ENCODE measurements around the gene SPOP.

The SPOP gene

DNA sequence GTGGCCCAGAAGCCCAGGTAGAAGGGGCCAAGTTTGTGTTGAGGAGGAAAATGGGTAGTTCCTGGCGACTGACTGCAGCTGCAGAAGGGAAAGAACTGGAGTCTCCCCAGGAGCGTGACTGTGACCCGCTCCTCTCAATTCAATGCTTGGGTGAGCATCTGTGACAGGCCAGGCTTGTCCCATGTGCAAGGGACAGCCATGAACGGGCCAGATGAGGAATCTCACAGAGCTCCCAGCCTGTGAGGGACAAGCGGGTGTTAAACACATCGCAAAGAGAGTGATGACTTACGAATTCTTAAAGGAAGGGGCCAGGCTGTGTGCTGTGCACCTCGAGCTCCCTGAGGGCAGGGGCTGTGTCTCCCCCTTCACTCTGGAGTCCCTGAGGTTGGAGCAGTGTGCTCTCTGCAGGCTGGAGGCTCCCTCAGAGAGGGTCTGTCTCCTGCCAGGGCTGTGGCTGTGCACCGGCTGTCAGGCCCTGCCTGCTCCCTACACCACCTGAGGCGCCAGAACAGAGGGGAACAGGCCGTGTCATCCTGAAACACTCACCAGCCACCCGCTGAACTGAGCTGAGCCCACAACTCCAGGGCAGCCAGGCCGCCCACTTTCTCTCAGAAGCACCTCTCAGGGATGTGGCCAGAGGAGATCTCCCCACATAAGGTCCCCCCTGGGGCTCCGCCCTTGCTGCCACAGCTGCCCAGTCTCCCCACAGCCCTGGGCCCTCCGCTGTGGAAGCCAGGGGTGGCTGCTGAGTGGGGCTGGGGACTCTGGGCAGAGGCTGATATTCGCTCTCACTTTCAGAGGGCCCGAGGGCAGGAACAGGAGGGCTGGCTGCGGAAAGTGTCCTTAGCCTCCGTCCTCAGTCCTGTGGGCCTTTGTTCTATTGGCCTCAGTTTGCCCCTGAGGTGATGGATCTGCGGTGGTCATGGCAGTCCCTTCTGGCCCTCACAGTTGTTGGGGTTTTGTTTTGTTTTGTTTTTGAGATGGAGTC, 127.9 kb downstream of the SPOP start:
- DNase-seq (ENCODE audit: low read depth) = no peak
- H3K4me3 ChIP-seq (ENCODE audit: low read depth, low read length) = no peak overlapping the region
- TF ChIP-seq, protein P1, sequence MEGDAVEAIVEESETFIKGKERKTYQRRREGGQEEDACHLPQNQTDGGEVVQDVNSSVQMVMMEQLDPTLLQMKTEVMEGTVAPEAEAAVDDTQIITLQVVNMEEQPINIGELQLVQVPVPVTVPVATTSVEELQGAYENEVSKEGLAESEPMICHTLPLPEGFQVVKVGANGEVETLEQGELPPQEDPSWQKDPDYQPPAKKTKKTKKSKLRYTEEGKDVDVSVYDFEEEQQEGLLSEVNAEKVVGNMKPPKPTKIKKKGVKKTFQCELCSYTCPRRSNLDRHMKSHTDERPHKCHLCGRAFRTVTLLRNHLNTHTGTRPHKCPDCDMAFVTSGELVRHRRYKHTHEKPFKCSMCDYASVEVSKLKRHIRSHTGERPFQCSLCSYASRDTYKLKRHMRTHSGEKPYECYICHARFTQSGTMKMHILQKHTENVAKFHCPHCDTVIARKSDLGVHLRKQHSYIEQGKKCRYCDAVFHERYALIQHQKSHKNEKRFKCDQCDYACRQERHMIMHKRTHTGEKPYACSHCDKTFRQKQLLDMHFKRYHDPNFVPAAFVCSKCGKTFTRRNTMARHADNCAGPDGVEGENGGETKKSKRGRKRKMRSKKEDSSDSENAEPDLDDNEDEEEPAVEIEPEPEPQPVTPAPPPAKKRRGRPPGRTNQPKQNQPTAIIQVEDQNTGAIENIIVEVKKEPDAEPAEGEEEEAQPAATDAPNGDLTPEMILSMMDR (IDR thresholded peaks at IDR 0.05; ENCODE audit: control insufficient read depth, extremely low read depth, insufficient read depth) = no peak

- no peak overlapping the region for H3K4me3 ChIP-seq (ENCODE audit: low read depth, low read length)
- TF ChIP-seq, protein P1 (IDR thresholded peaks at IDR 0.05; ENCODE audit: control insufficient read depth, extremely low read depth, insufficient read depth) = no peak
- no peak for DNase-seq (ENCODE audit: low read depth)
These were observed 128.6 kb downstream of the SPOP start for GRCh38 chr17:49549311-49549605.

Measured in LNCaP clone FGC (cell line).